ENCODE measurements around the gene AOC3.

- TF ChIP-seq, protein P1, sequence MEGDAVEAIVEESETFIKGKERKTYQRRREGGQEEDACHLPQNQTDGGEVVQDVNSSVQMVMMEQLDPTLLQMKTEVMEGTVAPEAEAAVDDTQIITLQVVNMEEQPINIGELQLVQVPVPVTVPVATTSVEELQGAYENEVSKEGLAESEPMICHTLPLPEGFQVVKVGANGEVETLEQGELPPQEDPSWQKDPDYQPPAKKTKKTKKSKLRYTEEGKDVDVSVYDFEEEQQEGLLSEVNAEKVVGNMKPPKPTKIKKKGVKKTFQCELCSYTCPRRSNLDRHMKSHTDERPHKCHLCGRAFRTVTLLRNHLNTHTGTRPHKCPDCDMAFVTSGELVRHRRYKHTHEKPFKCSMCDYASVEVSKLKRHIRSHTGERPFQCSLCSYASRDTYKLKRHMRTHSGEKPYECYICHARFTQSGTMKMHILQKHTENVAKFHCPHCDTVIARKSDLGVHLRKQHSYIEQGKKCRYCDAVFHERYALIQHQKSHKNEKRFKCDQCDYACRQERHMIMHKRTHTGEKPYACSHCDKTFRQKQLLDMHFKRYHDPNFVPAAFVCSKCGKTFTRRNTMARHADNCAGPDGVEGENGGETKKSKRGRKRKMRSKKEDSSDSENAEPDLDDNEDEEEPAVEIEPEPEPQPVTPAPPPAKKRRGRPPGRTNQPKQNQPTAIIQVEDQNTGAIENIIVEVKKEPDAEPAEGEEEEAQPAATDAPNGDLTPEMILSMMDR (IDR thresholded peaks at IDR 0.05), result no peak
- TF ChIP-seq POLR2A (IDR thresholded peaks at IDR 0.05) (no peak), EP300 (IDR thresholded peaks at IDR 0.05) (no peak)
Measured at GRCh38 chr17:42841975-42842685, 8.9 kb upstream of the AOC3 start.
